HG03558 (cell line): Measurements from ENCODE around the gene IREB2.
A peak's percentile ranks its signal among the peaks of the same experiment; 100 is the strongest.

Source experiments
- ATAC-seq: cut with Tn5 transposase; IDR thresholded peaks from one replicate; pipeline ENCODE4 v1.9.1; 2021; ENCODE audit warnings: moderate number of reproducible peaks; ENCODE audit not compliant: unreplicated experiment; ENCODE audit errors: extremely low read depth

IREB2 gene

GRCh38 chr15:78540141-78540870, 102.3 kb downstream of the IREB2 start, which contains the start of gene PSMA4:
Gene PSMA4 (plus strand): TSS chr15:78540444. CDS start chr15:78541928, 1,484 bp downstream.
- ATAC-seq: peak; percentile 51

GRCh38 chr15:78540871-78541743, 103.1 kb downstream of the IREB2 start:
- ATAC-seq: no peak

GRCh38 chr15:78541744-78542034, 103.7 kb downstream of the IREB2 start:
- no peak for ATAC-seq

DNA sequence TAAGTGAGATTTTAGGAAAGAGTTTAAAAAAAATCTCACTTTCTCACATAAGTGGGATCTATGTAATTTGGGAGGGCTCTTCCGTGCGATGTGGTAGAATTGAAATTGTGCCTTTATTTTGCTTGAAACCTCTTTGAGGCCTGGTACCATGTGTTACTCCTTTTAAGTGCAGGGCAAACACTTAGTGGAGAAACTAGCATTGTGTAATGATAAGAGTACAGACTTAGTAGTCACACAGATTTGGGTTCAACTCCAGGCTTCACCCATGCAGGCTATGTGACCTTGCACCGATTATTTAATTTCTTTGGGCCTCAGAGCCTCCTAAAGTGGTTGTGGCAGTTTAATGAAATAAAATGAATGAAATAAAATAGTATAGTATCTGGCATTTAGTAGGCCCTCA, 104.6 kb downstream of the IREB2 start:
- ATAC-seq: no peak

- ATAC-seq: no peak
These were observed 112.2 kb downstream of the IREB2 start for GRCh38 chr15:78550194-78550593.

DNA sequence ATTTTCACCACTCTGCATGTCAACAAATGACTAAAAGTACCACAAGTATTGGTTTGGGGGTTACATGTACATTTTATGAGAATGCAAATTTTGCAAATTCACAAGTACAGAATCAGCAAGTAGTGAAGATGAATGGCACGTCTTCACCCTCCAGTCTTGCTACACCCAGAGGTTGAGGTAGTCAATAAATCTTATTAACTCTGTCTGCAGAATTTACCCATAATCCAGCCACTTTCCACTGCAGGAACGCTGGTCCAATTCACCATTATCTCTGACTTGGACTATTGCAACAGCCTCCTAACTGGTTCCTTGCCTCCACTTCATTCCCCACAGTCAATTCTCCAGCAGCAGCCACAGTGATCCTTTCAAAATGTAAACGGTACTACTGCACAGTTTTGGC, 112.8 kb downstream of the IREB2 start:
- ATAC-seq: no peak
